ENCODE measurements around the gene MANSC4. TPM values are rescaled to one million over a fixed set of nuclear protein-coding genes. Genes with fewer than 3 reads are reported as not detected.

The MANSC4 gene
- total RNA-seq, 1 donor from 2014 or later = not detected

DNA sequence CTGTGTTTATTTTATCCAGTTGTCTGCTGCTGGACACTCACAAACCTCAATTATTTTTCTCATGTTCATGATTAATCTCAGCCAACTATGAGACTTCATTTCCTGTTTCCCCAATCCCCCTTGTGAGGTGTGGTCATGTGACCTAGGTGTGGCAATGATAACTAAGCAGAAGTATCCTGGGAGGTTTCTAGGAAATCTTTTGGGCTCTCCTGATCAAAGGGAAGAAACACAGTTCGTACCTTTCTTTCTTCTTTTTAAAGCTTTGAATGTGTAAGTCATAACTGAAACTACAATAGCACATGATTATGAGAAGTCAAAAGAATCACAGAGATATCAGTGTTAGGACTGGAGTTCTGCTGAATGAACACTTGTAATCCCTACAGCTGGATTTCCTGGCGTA, 34.4 kb upstream of the MANSC4 start:
- Mint-ChIP-seq H3K9me3 (no peaks in the 10 kb centered on the region), H3K36me3 (ENCODE audit: low read depth) (no peaks in the 10 kb centered on the region), H3K4me1 (ENCODE audit: low read depth) (peaks cover 38% of the 10 kb centered on the region), H3K4me3 (no peak overlapping the region), H3K27ac (no peak overlapping the region), H3K27me3 (ENCODE audit: insufficient read depth) (peaks cover 18% of the 10 kb centered on the region)
- DNase-seq (ENCODE audit: low spot score) = no peak
- intact Hi-C loops (cut with micrococcal nuclease) = no loop called here

- H3K27ac Mint-ChIP-seq = no peak overlapping the region
- intact Hi-C loops (cut with micrococcal nuclease) = no loop called here
- no peak overlapping the region for H3K4me3 Mint-ChIP-seq
- no peak for DNase-seq (ENCODE audit: low spot score)
- peaks cover 11% of the 10 kb centered on the region for H3K27me3 Mint-ChIP-seq (ENCODE audit: insufficient read depth)
- H3K4me1 Mint-ChIP-seq (ENCODE audit: low read depth) = peaks cover 29% of the 10 kb centered on the region
- H3K9me3 Mint-ChIP-seq = no peaks in the 10 kb centered on the region
- H3K36me3 Mint-ChIP-seq (ENCODE audit: low read depth) = peaks cover 2% of the 10 kb centered on the region
These were observed 32.5 kb upstream of the MANSC4 start for GRCh38 chr12:27812502-27812901.

GRCh38 chr12:27810756-27811155, 30.7 kb upstream of the MANSC4 start:
- Mint-ChIP-seq H3K9me3 (no peaks in the 10 kb centered on the region), H3K4me1 (ENCODE audit: low read depth) (peaks cover 38% of the 10 kb centered on the region), H3K36me3 (ENCODE audit: low read depth) (peaks cover 2% of the 10 kb centered on the region), H3K27me3 (ENCODE audit: insufficient read depth) (peaks cover 11% of the 10 kb centered on the region), H3K27ac (no peak overlapping the region), H3K4me3 (no peak overlapping the region)
- DNase-seq (ENCODE audit: low spot score) = no peak
- intact Hi-C loops (cut with micrococcal nuclease) = no loop called here

DNA sequence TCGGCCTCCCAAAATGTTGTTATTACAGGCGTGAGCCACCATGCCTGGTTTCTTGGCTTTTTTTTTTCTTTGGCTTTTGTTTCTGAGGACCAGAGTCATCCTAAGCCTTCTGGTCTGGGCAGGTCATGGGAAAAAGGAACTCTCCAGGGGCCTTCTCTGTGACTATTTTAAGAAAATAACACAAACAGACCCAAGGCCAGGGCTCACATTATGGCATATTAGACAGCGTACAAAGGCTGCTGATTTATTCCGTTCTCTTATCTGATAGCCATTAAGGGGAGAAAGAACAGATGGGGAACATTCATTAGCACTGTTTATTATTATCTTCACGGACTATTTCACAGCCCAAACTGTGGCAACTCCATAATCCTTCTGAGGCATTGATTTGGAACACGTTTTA, 28.8 kb upstream of the MANSC4 start:
- intact Hi-C loops (cut with micrococcal nuclease) = no loop called here
- H3K36me3 Mint-ChIP-seq (ENCODE audit: low read depth) = peaks cover 2% of the 10 kb centered on the region
- no peak for DNase-seq (ENCODE audit: low spot score)
- H3K27ac Mint-ChIP-seq = no peak overlapping the region
- peaks cover 12% of the 10 kb centered on the region for H3K27me3 Mint-ChIP-seq (ENCODE audit: insufficient read depth)
- no peak overlapping the region for H3K4me3 Mint-ChIP-seq
- peaks cover 27% of the 10 kb centered on the region for H3K4me1 Mint-ChIP-seq (ENCODE audit: low read depth)
- H3K9me3 Mint-ChIP-seq = no peaks in the 10 kb centered on the region

- peak overlapping the region; percentile 53 for H3K27ac Mint-ChIP-seq
- DNase-seq (ENCODE audit: low spot score) = no peak
- no peak overlapping the region for H3K4me3 Mint-ChIP-seq
- intact Hi-C loops (cut with micrococcal nuclease) = loop anchor here (1.0 to 2.0 kb wide), 2 partner anchors 15 to 44 kb away; no protein-coding TSS in a partner anchor
- H3K36me3 Mint-ChIP-seq (ENCODE audit: low read depth) = peaks cover 6% of the 10 kb centered on the region
- peaks cover 11% of the 10 kb centered on the region for H3K27me3 Mint-ChIP-seq (ENCODE audit: insufficient read depth)
- no peaks in the 10 kb centered on the region for H3K9me3 Mint-ChIP-seq
- peaks cover 36% of the 10 kb centered on the region for H3K4me1 Mint-ChIP-seq (ENCODE audit: low read depth)
These were observed 27.1 kb upstream of the MANSC4 start for GRCh38 chr12:27807063-27807703.

DNA sequence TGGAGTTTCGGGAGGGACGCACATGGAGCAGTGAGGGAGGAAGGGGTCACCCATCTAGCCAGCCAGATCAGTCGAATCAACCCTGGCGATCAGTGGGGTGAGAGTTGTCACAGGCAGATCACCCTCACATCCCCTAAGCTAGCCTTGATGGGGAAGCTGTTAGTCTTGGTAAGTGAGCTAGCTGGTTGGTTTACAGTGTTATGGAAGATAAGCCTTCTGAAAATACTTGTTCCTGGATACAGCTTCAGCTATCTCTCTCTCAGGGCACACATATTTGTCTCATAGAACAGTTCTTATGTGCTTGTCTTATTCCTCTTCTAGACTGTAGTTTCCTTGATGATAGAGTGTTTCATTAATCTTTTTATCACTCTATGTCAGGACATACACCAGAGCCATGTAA, 26.2 kb upstream of the MANSC4 start:
- Mint-ChIP-seq H3K9me3 (no peaks in the 10 kb centered on the region), H3K27me3 (ENCODE audit: insufficient read depth) (peaks cover 11% of the 10 kb centered on the region), H3K27ac (peak overlapping the region; percentile 21), H3K36me3 (ENCODE audit: low read depth) (peaks cover 6% of the 10 kb centered on the region), H3K4me3 (no peak overlapping the region), H3K4me1 (ENCODE audit: low read depth) (peaks cover 43% of the 10 kb centered on the region)
- intact Hi-C loops (cut with micrococcal nuclease) = loop anchor here (2.0 kb wide), 1 partner anchor 43 kb away; no protein-coding TSS in a partner anchor
- DNase-seq (ENCODE audit: low spot score) = no peak

DNA sequence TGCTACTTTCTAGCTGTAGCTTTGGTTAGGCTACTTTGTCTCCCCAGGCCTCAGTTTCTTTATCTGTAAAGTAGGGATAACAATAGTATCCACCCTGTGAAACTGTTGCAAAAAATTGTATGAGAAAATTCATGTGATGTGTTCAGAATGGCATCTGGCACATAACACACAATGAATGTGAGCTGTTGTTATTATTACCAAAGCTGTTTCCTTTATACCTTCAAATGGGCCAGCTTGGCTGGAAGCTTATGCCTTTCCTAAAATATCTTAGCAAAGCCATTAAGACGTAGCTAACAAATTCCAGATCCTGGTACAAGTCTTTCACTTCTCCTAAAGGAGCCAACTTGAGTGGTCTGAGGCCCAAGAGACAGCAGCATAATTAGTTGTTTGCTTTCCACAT, 25.2 kb upstream of the MANSC4 start:
- peaks cover 8% of the 10 kb centered on the region for H3K36me3 Mint-ChIP-seq (ENCODE audit: low read depth)
- no peak overlapping the region for H3K27ac Mint-ChIP-seq
- intact Hi-C loops (cut with micrococcal nuclease) = no loop called here
- H3K9me3 Mint-ChIP-seq = no peaks in the 10 kb centered on the region
- H3K4me1 Mint-ChIP-seq (ENCODE audit: low read depth) = peaks cover 51% of the 10 kb centered on the region
- no peak for DNase-seq (ENCODE audit: low spot score)
- H3K27me3 Mint-ChIP-seq (ENCODE audit: insufficient read depth) = peaks cover 8% of the 10 kb centered on the region
- no peak overlapping the region for H3K4me3 Mint-ChIP-seq

DNA sequence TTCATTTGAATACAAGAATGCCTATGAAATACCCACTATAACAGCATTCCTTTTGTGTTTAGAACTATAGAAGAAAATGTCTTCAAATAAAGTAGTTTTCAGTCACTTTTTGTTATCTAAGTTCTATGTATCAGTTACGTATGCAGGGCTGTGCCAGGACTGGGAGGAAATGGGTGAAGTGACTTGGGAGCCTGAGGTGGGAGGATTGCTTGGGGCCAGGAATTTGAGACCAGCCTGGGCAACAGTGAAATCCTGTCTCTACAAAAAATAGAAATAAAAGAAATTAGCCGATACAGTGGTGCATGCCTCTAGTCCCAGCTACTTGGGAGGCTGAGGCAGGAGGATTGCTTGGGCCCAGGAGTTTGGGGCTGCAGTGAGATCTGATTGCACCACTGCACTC, 22.9 kb upstream of the MANSC4 start:
- DNase-seq (ENCODE audit: low spot score) = no peak
- Mint-ChIP-seq H3K27me3 (ENCODE audit: insufficient read depth) (peaks cover 8% of the 10 kb centered on the region), H3K4me1 (ENCODE audit: low read depth) (peaks cover 54% of the 10 kb centered on the region), H3K27ac (peak overlapping the region; percentile 10), H3K36me3 (ENCODE audit: low read depth) (peaks cover 17% of the 10 kb centered on the region), H3K9me3 (no peaks in the 10 kb centered on the region), H3K4me3 (no peak overlapping the region)
- intact Hi-C loops (cut with micrococcal nuclease) = loop anchor here (1.0 to 2.0 kb wide), 3 partner anchors 16 to 450 kb away; no protein-coding TSS in a partner anchor

- no peak for DNase-seq (ENCODE audit: low spot score)
- H3K27ac Mint-ChIP-seq = peak overlapping the region; percentile 79
These were observed 22.5 kb upstream of the MANSC4 start for GRCh38 chr12:27802511-27802910.

DNA sequence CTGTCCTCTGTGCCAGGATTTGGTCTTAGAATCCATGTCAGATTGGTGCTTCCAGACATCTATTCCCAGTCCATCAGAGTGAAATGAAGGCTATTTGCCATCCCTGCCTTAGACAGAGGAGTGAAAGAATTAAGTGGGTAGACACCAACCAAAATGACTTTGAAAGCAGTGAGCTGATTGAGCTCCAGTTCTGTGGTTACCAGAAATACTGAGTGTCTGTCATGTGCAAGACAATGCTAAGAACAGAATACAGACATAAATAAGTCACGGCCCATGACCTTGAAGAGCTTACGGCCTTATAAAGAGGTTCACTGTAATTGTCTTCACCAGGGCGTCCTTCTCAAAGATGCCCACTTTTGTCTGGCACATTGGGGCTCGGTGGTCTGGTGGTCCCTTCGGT, 21.6 kb upstream of the MANSC4 start:
- Mint-ChIP-seq H3K27ac (peak overlapping the region; percentile 79), H3K9me3 (no peaks in the 10 kb centered on the region), H3K4me1 (ENCODE audit: low read depth) (peaks cover 43% of the 10 kb centered on the region), H3K36me3 (ENCODE audit: low read depth) (peaks cover 26% of the 10 kb centered on the region), H3K27me3 (ENCODE audit: insufficient read depth) (peaks cover 8% of the 10 kb centered on the region), H3K4me3 (no peak overlapping the region)
- intact Hi-C loops (cut with micrococcal nuclease) = loop anchor here (1.0 to 2.0 kb wide), 4 partner anchors 15 to 452 kb away; partner anchors contain the start of genes KLHL42 and MANSC4
- DNase-seq (ENCODE audit: low spot score) = no peak

More at GRCh38 chr12:27802511-27802910, 22.5 kb upstream of the MANSC4 start:
- H3K27me3 Mint-ChIP-seq (ENCODE audit: insufficient read depth) = peaks cover 8% of the 10 kb centered on the region
- H3K9me3 Mint-ChIP-seq = no peaks in the 10 kb centered on the region
- peaks cover 52% of the 10 kb centered on the region for H3K4me1 Mint-ChIP-seq (ENCODE audit: low read depth)
- intact Hi-C loops (cut with micrococcal nuclease) = loop anchor here (1.0 to 2.0 kb wide), 3 partner anchors 16 to 451 kb away; no protein-coding TSS in a partner anchor
- H3K36me3 Mint-ChIP-seq (ENCODE audit: low read depth) = peaks cover 18% of the 10 kb centered on the region
- no peak overlapping the region for H3K4me3 Mint-ChIP-seq

DNA sequence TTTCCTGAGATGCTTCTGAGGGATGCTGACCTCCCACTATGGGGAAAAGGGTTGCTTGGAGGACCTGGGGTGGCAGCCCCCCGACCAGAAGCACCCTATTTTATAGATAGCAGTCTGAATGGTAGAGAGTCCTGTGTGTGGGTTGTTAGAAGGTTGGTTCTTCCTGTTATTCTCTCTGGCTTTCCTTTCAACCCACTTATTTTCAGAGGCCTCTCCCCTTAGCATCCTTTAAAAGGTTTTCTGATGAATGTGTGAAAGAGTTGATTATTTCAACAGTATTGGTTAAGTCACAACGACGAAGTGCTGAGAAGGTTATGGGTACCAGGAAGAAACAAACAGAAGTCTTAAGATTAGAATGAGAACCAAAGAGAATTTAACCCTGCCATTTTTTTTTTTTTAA, 20.8 kb upstream of the MANSC4 start:
- no peak for DNase-seq (ENCODE audit: low spot score)
- Mint-ChIP-seq H3K4me3 (peak overlapping the region; percentile 4), H3K27me3 (ENCODE audit: insufficient read depth) (peaks cover 8% of the 10 kb centered on the region), H3K27ac (peak overlapping the region; percentile 72), H3K4me1 (ENCODE audit: low read depth) (peaks cover 35% of the 10 kb centered on the region), H3K36me3 (ENCODE audit: low read depth) (peaks cover 29% of the 10 kb centered on the region), H3K9me3 (no peaks in the 10 kb centered on the region)
- intact Hi-C loops (cut with micrococcal nuclease) = loop anchor here (1.0 kb wide), 1 partner anchor 21 kb away; the partner anchor contains the start of genes KLHL42 and MANSC4

GRCh38 chr12:27797301-27798025, 17.4 kb upstream of the MANSC4 start:
- intact Hi-C loops (cut with micrococcal nuclease) = no loop called here
- no peak for DNase-seq (ENCODE audit: low spot score)
- Mint-ChIP-seq H3K27me3 (ENCODE audit: insufficient read depth) (peaks cover 1% of the 10 kb centered on the region), H3K4me3 (no peak overlapping the region), H3K4me1 (ENCODE audit: low read depth) (peaks cover 40% of the 10 kb centered on the region), H3K27ac (no peak overlapping the region), H3K9me3 (no peaks in the 10 kb centered on the region), H3K36me3 (ENCODE audit: low read depth) (peaks cover 43% of the 10 kb centered on the region)

DNA sequence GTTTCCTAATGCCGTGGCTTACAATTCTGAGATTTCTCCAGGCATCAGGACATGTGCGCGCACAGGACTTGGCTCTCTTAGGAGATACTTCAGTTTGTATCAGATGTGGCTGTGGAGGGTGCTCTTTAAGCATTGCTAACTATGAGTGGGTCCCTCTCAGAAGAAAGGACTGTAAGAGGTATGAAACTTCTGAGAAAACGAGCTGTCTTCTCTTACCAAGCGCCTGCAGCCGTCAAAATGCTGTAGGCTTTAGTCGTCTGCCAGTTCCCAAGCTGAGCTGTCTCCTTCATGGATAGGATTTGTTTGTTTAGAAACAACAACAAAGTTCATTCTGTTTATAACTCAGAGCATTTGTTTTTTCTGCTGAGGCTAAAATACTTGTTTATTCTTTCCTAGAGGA, 16.1 kb upstream of the MANSC4 start:
- Mint-ChIP-seq H3K27me3 (ENCODE audit: insufficient read depth) (no peaks in the 10 kb centered on the region), H3K36me3 (ENCODE audit: low read depth) (peaks cover 49% of the 10 kb centered on the region), H3K9me3 (no peaks in the 10 kb centered on the region), H3K4me3 (no peak overlapping the region), H3K27ac (no peak overlapping the region), H3K4me1 (ENCODE audit: low read depth) (peaks cover 29% of the 10 kb centered on the region)
- no peak for DNase-seq (ENCODE audit: low spot score)
- intact Hi-C loops (cut with micrococcal nuclease) = no loop called here

All from activated T-helper 1 cell treated with anti-CD3 and anti-CD28 coated beads, Interleukin-12 subunit alpha, Interleukin-12 subunit beta, Interleukin-2, Interleukin-4 antibody, amounts not matched to agents 30 ng/mL and 10 ng/mL and 1 ng/mL, durations not matched to agents 14 hours and 24 hours and 36 hours (primary cell).